Activated T-cell treated with anti-CD3 and anti-CD28 coated beads for 24 hours (primary cell): ENCODE data around the gene TCFL5.
A peak's percentile ranks its signal among the peaks of the same experiment; 100 is the strongest.

Source experiments
- DNase-seq: peaks from one replicate; pipeline ENCODE4 v3.0.0-alpha.2; 2020; ENCODE audit warnings: low read depth

TCFL5 gene

GRCh38 chr20:62895539-62895938 is 33.9 kb upstream of the TCFL5 start:
- no peak for DNase-seq

DNA sequence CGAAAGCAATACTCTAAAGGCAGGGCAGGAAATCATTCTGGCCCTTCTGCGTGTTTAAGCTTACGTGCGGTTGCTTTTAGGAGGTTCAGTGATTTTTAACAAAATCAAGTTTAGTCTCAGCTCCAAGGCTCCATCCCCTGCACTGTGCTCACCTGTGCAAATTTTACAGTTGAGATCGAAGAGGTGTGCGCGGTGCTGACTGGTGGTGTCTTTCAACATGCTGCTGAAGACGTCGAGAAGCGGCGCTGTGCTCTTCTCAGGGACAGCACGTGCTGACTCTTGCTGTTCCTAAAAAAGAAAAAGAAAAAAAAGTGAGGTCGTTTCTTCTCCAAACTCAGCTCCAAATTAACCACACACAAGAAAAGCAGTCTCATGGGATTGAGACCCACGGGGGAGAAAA is 32.6 kb upstream of the TCFL5 start:
- no peak for DNase-seq

- DNase-seq = no peak
These were observed 32.1 kb upstream of the TCFL5 start for GRCh38 chr20:62893700-62894099.

DNA sequence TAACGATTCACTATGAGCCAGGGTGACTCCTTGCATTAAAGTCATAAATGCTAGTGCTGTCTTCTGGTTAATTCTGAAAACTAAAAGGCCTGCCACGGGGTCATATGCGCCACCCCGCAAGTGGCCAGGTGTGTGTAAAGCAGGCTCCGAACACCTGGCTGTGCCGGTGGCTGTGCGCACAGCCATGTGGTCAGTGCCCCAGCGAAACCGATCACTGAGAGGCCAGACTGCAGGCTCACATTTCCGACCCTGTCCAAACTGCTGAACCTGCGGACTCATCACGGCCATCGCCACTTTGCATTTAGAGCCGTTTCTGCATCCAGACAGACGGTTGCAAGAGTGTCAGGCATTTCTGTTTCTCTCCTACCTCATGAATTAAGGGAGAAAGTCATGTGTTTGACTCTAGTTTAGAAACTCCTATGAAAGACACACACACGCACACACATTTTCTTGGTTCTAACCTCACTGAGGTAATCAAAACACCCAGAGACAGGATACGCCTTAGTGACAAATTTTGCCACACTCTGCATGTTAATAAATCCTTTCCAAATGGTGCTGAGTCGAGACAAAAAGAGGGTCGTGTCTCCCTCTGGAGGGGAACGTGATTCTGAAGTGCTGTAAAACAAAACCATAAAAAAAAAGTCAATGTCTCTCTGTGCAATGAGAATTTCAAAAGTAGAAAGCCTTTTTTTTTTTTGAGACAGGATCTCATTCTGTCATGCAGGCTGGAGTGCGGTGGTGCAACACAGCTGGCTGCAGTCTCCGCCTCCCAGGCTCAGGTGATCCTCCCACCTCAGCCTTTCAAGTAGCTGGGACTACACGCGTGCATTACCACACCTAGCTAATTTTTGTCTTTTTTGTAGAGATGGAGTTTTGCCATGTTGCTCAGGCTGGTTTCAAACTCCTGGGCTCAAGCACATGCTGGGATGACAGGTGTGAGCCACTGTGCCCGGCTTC is 31.0 kb upstream of the TCFL5 start:
- no peak for DNase-seq

- DNase-seq = no peak
These were observed 29.5 kb upstream of the TCFL5 start for GRCh38 chr20:62891111-62891510.

- no peak for DNase-seq
These were observed 28.8 kb upstream of the TCFL5 start for GRCh38 chr20:62890444-62890843.

DNA sequence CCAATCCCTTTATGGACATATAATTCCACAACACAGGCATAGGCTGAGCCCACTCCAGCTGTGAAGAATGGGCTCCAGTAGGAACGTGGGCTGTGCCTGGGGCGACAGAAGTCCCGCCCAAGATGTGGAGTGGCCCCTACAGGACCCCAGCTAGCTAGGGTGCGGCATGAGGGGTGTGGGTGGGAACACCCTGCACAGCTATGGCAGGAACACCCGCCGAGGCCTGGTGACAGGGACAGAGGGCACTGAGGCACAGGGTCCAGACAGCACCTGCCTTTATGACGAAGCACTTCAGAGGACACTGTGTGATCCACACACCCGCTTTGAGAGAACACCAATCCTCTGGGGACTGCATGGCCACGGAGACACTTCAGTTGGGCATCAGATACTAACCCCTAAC is 28.2 kb upstream of the TCFL5 start:
- no peak for DNase-seq

GRCh38 chr20:62889411-62889810 is 27.8 kb upstream of the TCFL5 start:
- no peak for DNase-seq

DNA sequence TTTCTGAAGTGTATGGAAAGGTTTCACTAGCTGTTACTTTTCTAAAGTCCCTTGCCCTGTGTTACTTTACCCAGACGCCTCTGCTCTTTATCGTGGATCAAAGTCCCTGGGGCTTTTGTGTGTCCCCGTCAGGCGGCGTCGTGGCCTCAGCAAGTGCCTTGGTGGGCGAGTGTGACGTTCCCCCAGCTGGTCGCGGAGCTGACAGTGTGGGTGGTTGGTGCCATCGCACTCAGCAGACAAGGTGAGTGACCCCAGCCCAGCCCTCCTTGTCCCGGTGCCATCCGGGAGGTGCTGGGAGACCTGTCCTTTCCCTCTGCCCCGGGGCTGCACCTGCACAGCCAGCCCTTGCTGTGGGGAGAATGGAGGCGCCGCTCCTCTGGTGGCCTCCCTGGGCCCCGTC is 27.3 kb upstream of the TCFL5 start:
- DNase-seq = no peak

DNA sequence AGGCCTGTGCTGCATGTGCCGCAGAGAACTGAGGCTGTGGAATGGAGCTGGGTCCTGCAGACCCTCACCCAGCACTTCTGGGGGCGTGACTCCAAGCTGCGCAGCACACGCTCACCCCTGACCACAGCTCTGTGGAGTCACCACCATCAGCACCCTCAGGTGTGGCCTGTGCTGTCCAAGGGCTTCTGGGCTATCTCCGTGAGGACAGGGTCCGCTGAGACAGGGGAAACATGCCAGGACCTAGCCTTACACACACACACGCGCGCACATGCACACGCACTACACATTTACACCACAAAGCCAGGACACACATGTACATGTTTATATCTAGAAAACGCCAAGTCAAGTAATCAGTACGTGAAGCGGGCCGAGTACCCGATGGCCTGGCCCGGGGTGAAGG is 26.8 kb upstream of the TCFL5 start:
- no peak for DNase-seq

- no peak for DNase-seq
These were observed 26.2 kb upstream of the TCFL5 start for GRCh38 chr20:62887860-62888239.

- DNase-seq = peak; percentile 20
These were observed 25.7 kb upstream of the TCFL5 start for GRCh38 chr20:62887152-62887859.

DNA sequence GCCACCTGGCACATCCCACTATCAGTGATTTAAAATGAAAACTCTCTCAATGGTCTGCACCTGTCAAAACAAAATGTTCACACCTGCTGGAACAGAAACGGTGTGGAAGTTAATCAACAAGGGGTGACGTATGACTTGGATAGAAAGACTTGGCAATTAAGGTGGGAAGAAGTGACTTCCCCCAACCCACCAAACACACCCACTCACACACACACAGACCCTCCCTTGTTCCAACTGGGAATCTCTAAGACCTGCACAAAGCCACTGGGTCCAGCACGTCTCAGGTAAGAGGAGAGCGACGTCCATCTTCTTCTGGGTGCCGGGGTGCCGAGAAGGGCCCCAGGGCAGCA is 25.1 kb upstream of the TCFL5 start:
- no peak for DNase-seq

GRCh38 chr20:62885896-62886708 is 24.5 kb upstream of the TCFL5 start:
- DNase-seq = no peak

DNA sequence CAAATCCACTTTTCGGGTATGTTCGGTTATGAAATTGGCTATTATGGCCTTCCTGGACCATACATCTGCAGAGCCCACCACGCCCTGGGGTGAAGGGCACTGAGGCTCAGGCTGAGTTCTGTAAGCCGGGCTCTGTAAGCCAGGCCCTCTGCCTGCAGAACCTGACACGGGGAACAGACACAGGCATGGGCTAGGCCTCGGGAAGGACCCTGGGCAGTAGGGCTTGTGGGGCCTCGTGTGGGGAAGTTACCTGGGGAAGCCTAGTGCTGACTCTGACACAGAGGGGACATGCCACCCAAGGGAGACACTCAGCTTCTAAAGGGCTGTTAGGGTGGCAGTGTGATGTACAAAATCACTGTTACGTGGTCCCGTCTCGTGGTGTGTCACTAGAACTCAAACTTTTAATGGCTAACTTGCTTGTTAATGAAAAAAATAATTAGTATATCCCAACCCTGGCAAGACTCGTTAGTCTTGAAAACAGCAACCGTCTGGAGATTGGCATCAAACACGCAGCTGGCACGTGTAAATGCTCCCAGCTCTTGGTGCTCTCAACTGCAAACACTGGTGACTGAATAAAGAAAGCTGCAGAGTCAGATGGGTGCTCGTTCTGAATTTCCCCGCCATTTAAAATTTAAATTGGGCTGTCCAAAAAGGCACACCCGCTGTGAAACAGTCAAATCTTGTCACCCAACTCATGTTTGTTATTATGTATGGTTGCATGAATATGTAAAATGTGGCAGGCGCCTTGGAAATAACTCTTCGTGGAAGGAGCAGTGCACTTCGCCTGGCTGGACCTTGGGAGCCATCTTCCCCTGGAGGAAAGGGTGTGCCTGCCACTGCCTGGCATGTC is 23.6 kb upstream of the TCFL5 start:
- no peak for DNase-seq

GRCh38 chr20:62884556-62884955 is 22.9 kb upstream of the TCFL5 start:
- no peak for DNase-seq

DNA sequence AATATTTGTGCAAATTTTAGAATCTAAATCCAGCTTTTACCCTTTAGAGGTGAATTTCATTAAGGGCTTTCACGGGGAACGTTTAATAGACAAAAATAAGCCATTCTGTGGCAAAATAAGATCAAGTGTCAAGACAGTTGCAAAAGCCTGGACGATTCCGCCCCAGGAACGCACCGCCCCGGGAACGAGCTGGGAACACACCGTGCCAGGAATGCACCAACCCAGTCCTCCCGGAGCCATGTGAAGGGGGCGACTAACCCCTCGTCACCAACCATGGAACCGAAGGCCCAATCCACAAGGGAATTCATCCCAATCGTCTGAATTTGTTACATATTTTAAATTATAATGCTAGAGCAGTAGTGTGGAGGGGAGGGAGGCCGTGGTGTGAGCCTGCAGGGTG is 20.8 kb upstream of the TCFL5 start:
- no peak for DNase-seq

DNA sequence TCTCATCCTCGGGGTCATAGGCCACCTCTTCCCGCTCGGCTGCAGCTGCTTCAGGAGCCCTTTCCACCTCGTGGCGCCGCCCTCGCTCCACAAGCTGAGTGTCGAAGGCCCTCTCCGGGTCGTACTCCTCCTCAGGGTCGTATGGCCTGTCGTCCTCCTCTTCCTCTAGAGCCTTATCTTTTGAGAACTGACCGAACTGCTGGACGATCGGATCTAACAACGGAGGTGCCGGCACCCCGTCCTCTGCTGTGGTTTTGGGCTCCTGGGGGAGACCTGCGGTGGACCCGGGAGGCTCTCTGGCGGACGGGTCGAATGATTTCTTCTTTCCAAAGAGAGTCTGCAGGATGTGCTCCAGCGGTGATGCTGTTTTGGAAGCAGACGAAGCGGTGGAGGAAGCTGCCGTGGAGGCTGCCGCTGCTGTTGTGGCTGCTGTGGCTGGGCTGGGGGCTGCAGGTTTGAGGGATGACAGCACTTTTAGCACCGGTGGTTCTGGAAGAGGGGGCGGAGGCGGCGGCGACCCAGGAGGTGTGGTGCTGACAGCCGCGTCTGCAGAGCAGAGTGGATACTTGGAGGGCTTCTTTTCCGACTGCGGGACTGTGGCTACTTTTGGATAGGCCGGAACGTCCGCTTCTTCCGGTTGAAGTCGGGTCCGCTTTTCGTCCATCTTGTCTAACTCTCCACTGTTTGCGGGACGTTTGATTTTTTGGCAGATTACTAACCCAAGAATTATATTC is 20.2 kb upstream of the TCFL5 start:
- DNase-seq = no peak

- DNase-seq = no peak
These were observed 19.5 kb upstream of the TCFL5 start for GRCh38 chr20:62880935-62881661.
